NCI-H460 (cell line): ENCODE data around the gene SELPLG. TPM values are rescaled to one million over a fixed set of nuclear protein-coding genes. Genes with fewer than 3 reads are reported as not detected.
"Not testable (repeated sequence)": the region's sequence is repeated elsewhere in the genome, so short reads cannot be mapped to it uniquely, and the experiment has no call there.

Experiments
- DNase-seq: peaks from one replicate; pipeline ENCODE4 v3.0.0-alpha.2; 2016; ENCODE audit warnings: low read depth; ENCODE audit errors: extremely low read depth
- total RNA-seq: library from RNA; depleted of rRNA; stranded (reverse); fragments of >200 nt; shearing (Covaris generic); gene quantifications from 2 replicates; pipeline ENCODE4 v1.2.3, GENCODE V29; 2014

SELPLG gene
- total RNA-seq, 1 experiment from 2014 or later = not detected

- DNase-seq = no peak
Measured at GRCh38 chr12:108657130-108657745, 23.5 kb upstream of the SELPLG start.

- DNase-seq = not testable (repeated sequence)
Measured at GRCh38 chr12:108656247-108656646, 22.6 kb upstream of the SELPLG start.

GRCh38 chr12:108655812-108656175 is 22.1 kb upstream of the SELPLG start:
- DNase-seq = not testable (repeated sequence)

GRCh38 chr12:108654622-108655021 is 20.9 kb upstream of the SELPLG start:
- DNase-seq = not testable (repeated sequence)

- no peak for DNase-seq
Measured at GRCh38 chr12:108653922-108654321, 20.2 kb upstream of the SELPLG start.

- DNase-seq = no peak
Measured at GRCh38 chr12:108653082-108653516, 19.4 kb upstream of the SELPLG start.

GRCh38 chr12:108650083-108650482 is 16.4 kb upstream of the SELPLG start:
- DNase-seq = no peak

GRCh38 chr12:108649669-108650068 is 16.0 kb upstream of the SELPLG start:
- no peak for DNase-seq

GRCh38 chr12:108649126-108649525 is 15.4 kb upstream of the SELPLG start:
- DNase-seq = no peak

GRCh38 chr12:108648371-108648770 is 14.7 kb upstream of the SELPLG start:
- DNase-seq = no peak

- no peak for DNase-seq
Measured at GRCh38 chr12:108647585-108648287, 14.0 kb upstream of the SELPLG start.

GRCh38 chr12:108646600-108647579 is 13.2 kb upstream of the SELPLG start:
- DNase-seq = no peak

- no peak for DNase-seq
Measured at GRCh38 chr12:108645686-108646599, 12.2 kb upstream of the SELPLG start.

- no peak for DNase-seq
Measured at GRCh38 chr12:108644811-108645120, 11.1 kb upstream of the SELPLG start.

- DNase-seq = peak; percentile 40
Measured at GRCh38 chr12:108643941-108644810, 10.5 kb upstream of the SELPLG start.

GRCh38 chr12:108642899-108643654 is 9.4 kb upstream of the SELPLG start:
- DNase-seq = no peak

GRCh38 chr12:108642269-108642870 is 8.7 kb upstream of the SELPLG start:
- no peak for DNase-seq
